HFFc6 (cell line): Measurements from ENCODE around the gene CEP131. TPM values are rescaled to one million over a fixed set of nuclear protein-coding genes. Genes with fewer than 3 reads are reported as not detected.

Experiments used
- DNase-seq: peaks from one replicate; pipeline ENCODE4 v3.0.0-alpha.2; 2018
- H3K27ac Mint-ChIP-seq: 2 replicates; pipeline ENCODE4 v1.8.0; 2020; ENCODE audit warnings: mild to moderate bottlenecking, mixed read lengths
- H3K27me3 Mint-ChIP-seq: 2 replicates; pipeline ENCODE4 v1.8.0; 2021; ENCODE audit warnings: mild to moderate bottlenecking, moderate library complexity, mixed read lengths; ENCODE audit not compliant: insufficient read depth
- H3K36me3 Mint-ChIP-seq: 2 replicates; pipeline ENCODE4 v1.8.0; 2021; ENCODE audit warnings: low read depth, mixed read lengths
- H3K4me1 Mint-ChIP-seq: 2 replicates; pipeline ENCODE4 v1.8.0; 2020; ENCODE audit warnings: low read depth, mixed read lengths
- H3K4me3 Mint-ChIP-seq: 2 replicates; pipeline ENCODE4 v1.8.0; 2020; ENCODE audit warnings: mild to moderate bottlenecking, moderate library complexity, mixed read lengths
- H3K9me3 Mint-ChIP-seq: 2 replicates; pipeline ENCODE4 v1.8.0; 2020; ENCODE audit warnings: mild to moderate bottlenecking, mixed read lengths
- total RNA-seq, 6 experiments: library from RNA; stranded (reverse); fragmentation: NEBNext Ultra II Directional; extraction: Animal tissue kit (Norgen Biotek cat#: 25700); gene quantifications; 2 replicates in 1 of 6; 3 replicates in 5 of 6; pipeline ENCODE4 v1.2.3, GENCODE V29; 2021
- TF ChIP-seq, protein P1 (sequence below): fragments of 200-600 bp; sonication (generic); IDR thresholded peaks from 2 replicates; pipeline ENCODE4 v1.5.0; 2021; ENCODE audit warnings: antibody characterized with exemption, mild to moderate bottlenecking

Gene CEP131
- total RNA-seq, 6 experiments from 2014 or later = 8.3 to 13.2 (median 10.7) TPM

GRCh38 chr17:81237591-81238489, 15.1 kb upstream of the CEP131 start:
- Mint-ChIP-seq H3K27ac (peak overlapping the region; percentile 31; the same call in 1 of the 2 replicates), H3K4me1 (peaks cover 27% of the 10 kb centered on the region), H3K9me3 (no peaks in the 10 kb centered on the region), H3K27me3 (peaks cover 5% of the 10 kb centered on the region), H3K4me3 (peak overlapping the region; percentile 88), H3K36me3 (peaks cover 4% of the 10 kb centered on the region; the same call in 1 of the 2 replicates)
- DNase-seq = no peak
- TF ChIP-seq, protein P1, sequence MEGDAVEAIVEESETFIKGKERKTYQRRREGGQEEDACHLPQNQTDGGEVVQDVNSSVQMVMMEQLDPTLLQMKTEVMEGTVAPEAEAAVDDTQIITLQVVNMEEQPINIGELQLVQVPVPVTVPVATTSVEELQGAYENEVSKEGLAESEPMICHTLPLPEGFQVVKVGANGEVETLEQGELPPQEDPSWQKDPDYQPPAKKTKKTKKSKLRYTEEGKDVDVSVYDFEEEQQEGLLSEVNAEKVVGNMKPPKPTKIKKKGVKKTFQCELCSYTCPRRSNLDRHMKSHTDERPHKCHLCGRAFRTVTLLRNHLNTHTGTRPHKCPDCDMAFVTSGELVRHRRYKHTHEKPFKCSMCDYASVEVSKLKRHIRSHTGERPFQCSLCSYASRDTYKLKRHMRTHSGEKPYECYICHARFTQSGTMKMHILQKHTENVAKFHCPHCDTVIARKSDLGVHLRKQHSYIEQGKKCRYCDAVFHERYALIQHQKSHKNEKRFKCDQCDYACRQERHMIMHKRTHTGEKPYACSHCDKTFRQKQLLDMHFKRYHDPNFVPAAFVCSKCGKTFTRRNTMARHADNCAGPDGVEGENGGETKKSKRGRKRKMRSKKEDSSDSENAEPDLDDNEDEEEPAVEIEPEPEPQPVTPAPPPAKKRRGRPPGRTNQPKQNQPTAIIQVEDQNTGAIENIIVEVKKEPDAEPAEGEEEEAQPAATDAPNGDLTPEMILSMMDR = no peak

DNA sequence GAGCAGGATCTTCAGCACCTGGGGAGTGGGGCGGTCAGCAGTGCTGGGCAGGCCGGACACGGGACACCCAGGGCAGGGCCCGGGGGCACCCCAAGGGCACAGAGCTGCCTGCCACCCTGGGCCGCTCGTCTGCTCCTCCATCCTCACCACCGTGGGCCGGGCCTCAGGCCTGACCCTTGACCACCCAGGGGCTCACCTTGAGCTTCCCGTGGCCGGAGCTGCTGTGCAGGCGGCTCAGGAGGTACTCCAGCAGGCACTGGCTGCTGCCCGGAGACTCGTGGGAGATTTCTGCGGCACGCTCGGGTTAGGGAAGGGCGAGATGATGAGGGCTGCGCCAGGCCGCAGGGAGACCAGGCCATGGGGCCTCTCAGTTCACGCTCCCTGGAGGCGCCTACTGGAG, 14.0 kb upstream of the CEP131 start:
- peaks cover 21% of the 10 kb centered on the region for H3K4me1 Mint-ChIP-seq
- no peaks in the 10 kb centered on the region for H3K9me3 Mint-ChIP-seq
- TF ChIP-seq, protein P1 = no peak
- no peak overlapping the region for H3K4me3 Mint-ChIP-seq
- no peak for DNase-seq
- peaks cover 4% of the 10 kb centered on the region; the same call in 1 of the 2 replicates for H3K36me3 Mint-ChIP-seq
- H3K27ac Mint-ChIP-seq = no peak overlapping the region
- peaks cover 1% of the 10 kb centered on the region for H3K27me3 Mint-ChIP-seq

DNA sequence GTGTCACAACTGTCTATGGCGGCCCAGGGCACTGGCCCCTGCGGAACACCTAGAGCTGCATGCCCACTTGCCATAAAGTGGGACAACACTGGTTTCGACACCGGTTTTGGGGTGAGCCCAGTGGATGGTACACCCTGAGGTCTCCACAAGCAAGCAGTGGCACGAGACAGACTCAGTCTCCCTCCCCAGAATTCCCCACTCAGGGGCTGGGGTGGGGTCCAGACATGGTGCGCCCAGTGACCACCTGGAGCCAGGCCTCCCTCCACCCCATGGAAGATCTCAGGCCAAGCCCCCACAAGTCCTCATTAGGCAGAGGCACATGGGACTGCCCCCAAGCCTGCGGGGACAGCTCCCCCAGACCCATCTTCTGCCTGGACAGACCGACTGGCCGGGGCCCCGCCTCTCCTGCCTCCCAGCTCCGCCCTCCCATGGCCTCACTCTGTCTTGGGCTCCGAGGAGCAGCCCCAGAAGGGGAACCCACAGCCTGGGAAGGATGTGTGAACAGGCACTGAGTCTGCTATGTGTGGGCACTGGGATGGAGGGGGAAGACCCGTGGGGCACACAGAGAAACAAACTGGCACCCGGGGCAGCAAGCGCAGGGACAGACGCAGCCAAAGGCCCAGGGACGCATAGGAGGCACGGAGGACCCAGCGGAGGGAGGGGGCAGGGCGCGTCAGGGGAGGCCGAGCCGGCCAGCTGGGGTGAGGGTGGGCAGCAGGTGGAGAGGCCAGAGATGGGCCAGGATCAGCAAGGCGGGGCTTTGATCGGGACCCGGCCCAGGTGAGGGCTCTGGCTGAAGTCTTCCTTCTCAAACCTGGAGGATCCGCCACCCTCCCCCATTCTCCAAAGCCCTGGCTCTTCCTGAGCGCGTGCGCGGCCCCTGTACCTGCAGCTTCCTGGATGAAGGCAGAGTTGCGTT, 13.3 kb upstream of the CEP131 start:
- no peak overlapping the region for H3K4me3 Mint-ChIP-seq
- TF ChIP-seq, protein P1 = no peak

GRCh38 chr17:81234940-81235821, 12.4 kb upstream of the CEP131 start:
- DNase-seq = no peak
- no peak overlapping the region; the same call in 1 of the 2 replicates for H3K27ac Mint-ChIP-seq
- no peak overlapping the region for H3K4me3 Mint-ChIP-seq
- H3K27me3 Mint-ChIP-seq = no peaks in the 10 kb centered on the region; the same call in 1 of the 2 replicates
- H3K4me1 Mint-ChIP-seq = peaks cover 11% of the 10 kb centered on the region
- TF ChIP-seq, protein P1 = no peak
- no peaks in the 10 kb centered on the region for H3K9me3 Mint-ChIP-seq
- H3K36me3 Mint-ChIP-seq = peaks cover 6% of the 10 kb centered on the region

More for the DNA sequence above, 13.3 kb upstream of the CEP131 start:
- DNase-seq = no peak
- no peak overlapping the region for H3K27ac Mint-ChIP-seq
- H3K36me3 Mint-ChIP-seq = peaks cover 5% of the 10 kb centered on the region
- peaks cover 16% of the 10 kb centered on the region for H3K4me1 Mint-ChIP-seq
- no peaks in the 10 kb centered on the region for H3K9me3 Mint-ChIP-seq
- no peaks in the 10 kb centered on the region; the same call in 1 of the 2 replicates for H3K27me3 Mint-ChIP-seq

DNA sequence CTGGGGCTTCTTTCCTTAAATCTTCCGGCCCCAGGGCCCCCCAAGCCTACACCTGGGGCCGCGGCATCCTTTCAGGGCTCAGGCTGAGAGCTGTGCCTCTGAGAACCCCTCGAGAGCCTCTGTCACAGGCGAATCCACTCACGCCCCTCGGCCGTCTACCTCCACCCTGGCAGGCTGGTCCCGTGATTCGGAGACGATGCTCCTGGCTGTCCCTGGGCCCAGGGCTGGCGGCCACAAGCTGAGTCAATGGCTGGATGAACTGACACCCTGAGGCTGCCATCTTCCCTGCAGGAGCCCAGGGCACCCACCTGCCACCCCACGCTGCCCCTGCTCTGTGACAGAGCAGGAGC, 11.7 kb upstream of the CEP131 start:
- Mint-ChIP-seq H3K4me3 (no peak overlapping the region), H3K36me3 (peaks cover 11% of the 10 kb centered on the region), H3K27ac (no peak overlapping the region; the same call in 1 of the 2 replicates), H3K9me3 (no peaks in the 10 kb centered on the region), H3K4me1 (peaks cover 11% of the 10 kb centered on the region), H3K27me3 (no peaks in the 10 kb centered on the region; the same call in 1 of the 2 replicates)
- TF ChIP-seq, protein P1 = no peak
- DNase-seq = no peak
